ENCODE results near the gene SERINC1.
A peak's percentile ranks its signal among the peaks of the same experiment; 100 is the strongest.

The SERINC1 gene

GRCh38 chr6:122438975-122439374 is 32.6 kb downstream of the SERINC1 start:
- DNase-seq (ENCODE audit: low read depth in 4 of 4, low spot score in 1 of 4): no peak

DNA sequence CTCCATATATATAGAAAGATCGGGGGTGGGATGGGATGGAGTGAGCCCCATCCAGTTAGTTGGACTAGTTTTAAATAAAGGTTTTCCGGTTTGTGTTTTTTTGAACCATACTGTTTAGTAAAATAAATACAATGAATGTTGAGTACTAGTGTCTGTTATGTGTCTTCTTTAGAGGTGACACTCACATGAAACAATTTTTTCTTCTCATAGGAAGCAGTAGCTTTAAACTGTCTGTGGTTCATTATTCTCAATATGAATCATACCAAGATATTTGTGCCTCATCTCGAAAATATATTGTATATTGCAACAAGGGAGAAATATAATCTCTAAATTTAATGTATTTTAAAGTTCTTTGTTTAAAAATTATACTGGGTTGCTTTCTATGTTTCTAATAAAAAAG is 38.8 kb downstream of the SERINC1 start:
- DNase-seq (ENCODE audit: low read depth in 4 of 4, low spot score in 1 of 4): no peak

DNA sequence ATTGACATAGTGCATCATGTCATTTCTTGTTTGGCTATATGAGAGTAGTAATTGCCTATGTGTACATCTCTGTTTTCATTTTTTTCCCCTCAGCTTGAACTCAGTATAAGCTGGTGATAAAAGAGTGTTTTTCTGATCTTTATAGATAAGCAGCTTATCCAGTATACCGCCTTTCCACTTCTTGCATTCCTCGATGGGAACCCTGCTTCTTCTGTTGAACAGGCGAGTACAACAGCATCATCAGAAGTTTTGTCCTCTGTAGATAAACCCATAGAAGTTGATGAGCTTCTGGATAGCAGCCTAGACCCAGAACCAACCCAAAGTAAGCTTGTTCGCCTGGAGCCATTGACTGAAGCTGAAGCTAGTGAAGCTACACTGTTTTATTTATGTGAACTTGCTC is 39.8 kb downstream of the SERINC1 start:
- no peak for DNase-seq (ENCODE audit: low read depth in 4 of 4, low spot score in 1 of 4)

GRCh38 chr6:122429323-122429722 is 42.3 kb downstream of the SERINC1 start:
- DNase-seq (ENCODE audit: low read depth in 4 of 4, low spot score in 1 of 4): no peak

DNA sequence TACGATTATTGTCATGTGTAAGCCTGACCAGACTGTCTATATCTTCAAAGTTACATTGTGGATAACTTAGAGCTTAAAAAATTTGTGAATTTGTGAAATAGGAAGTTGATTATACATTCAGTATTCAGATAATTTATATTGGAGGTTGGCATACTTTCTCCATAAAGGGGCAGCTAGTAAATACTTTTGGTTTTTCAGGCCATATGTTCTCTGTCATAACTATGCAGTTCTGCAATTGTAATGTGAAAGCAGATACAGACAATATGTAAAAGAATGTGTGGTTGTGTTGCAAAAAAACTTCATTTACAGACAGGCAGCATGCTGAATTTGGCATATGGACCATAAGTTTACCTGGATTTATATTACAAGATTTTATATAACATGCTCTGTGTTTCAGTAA is 42.8 kb downstream of the SERINC1 start:
- DNase-seq (ENCODE audit: low read depth in 4 of 4, low spot score in 1 of 4): no peak

- no peak for DNase-seq (ENCODE audit: low read depth in 4 of 4, low spot score in 1 of 4)
Measured at GRCh38 chr6:122426597-122426996, 45.0 kb downstream of the SERINC1 start.

DNA sequence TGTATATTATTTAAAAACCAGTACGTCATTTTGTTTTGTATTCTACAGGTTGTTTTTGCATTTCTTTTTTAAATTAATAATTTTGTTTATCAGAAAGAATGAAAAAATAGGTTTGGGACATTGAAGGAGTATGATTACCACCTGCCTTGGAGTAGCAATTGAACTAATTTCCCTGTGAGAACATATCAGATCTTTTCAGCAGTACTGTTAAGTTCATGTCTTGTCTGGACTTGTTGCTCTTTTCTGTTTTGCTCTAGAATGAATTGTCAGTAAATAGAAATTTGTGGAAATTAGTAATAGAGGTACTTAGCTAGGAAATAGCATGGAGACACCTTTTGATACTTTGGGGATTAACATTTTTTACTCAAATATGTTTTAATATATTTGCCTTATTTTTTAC is 47.9 kb downstream of the SERINC1 start:
- no peak for DNase-seq (ENCODE audit: low read depth in 4 of 4, low spot score in 1 of 4)

- no peak for DNase-seq (ENCODE audit: low read depth in 4 of 4, low spot score in 1 of 4)
Measured at GRCh38 chr6:122422614-122423267, 48.9 kb downstream of the SERINC1 start.

GRCh38 chr6:122422003-122422402 is 49.6 kb downstream of the SERINC1 start:
- DNase-seq (ENCODE audit: low read depth in 4 of 4, low spot score in 1 of 4): no peak

- DNase-seq (ENCODE audit: low read depth in 4 of 4, low spot score in 1 of 4): no peak
Measured at GRCh38 chr6:122416825-122417224, 54.8 kb downstream of the SERINC1 start.

DNA sequence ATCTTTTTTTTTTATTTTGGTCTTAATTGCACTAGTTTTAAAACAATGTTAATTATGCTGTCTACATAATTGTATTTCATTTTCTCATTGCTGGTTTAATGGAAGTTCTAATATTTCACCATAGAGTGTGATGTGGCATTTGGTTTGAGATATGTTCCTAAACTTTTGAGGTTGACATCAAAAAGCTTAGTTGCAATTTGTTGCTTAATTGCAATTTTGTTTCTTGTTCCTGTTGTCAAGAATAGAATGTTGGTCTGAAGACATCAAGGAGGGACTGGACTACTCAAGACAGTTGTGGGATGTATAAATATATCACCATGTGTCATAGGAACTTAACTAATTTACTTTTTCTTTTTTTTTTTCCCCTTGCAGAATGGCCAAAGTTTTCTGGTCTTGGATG is 59.6 kb downstream of the SERINC1 start:
- DNase-seq (ENCODE audit: low read depth in 4 of 4, low spot score in 1 of 4): no peak

DNA sequence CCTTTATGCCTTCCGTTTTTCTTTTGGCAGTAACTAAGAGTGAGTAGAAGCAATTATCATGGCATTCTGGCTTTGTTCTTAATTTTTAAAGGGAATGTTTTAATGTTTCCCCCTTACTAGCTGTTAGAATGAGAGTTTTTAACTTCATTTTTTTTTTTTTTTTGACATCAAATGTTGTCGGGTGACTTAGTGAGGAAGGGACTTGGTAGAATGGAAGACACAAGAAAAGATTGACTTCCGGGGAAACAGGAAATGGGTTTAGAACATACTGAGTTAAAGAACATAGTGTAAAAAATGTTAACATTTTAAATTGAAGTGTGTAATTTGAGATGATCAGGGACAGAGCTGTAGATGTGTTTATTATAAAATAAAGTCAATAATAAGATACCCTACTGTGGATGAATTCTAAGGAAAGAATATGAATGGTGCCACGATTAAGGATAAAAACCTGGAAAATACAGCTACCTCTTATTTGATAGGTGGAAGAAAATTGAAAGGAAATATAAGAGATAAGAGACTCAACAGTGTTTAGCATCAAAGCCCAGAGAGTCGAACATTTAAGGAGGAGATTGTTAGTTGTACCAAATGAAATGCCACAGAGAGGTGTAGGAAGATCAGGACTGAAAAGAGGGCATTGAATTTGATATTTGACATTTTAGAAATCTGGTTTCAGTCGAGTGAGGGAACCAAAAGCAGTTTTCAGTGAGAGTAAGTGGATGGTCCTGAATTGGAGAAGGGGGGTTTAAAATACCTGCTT is 62.7 kb downstream of the SERINC1 start:
- no peak for DNase-seq (ENCODE audit: low read depth in 4 of 4, low spot score in 1 of 4)

DNA sequence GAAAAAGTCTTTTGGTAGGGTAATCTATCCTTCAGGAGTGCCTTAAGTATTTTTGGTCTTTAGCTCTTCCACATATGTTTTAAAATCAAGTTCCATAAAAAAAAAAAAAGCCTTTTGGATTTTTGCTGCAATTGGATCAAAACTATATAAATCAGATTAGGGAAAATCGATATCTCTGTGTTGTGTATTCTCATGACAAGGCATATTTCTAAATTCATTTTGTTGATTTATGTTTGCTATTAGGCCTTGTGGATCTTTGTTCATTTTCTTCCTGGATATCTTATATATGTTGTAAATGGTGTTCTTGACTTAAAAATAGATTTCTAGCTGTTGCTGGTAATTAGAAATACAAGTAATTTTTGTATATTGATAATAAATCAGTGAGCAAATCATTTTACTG is 63.4 kb downstream of the SERINC1 start:
- no peak for DNase-seq (ENCODE audit: low read depth in 4 of 4, low spot score in 1 of 4)

DNA sequence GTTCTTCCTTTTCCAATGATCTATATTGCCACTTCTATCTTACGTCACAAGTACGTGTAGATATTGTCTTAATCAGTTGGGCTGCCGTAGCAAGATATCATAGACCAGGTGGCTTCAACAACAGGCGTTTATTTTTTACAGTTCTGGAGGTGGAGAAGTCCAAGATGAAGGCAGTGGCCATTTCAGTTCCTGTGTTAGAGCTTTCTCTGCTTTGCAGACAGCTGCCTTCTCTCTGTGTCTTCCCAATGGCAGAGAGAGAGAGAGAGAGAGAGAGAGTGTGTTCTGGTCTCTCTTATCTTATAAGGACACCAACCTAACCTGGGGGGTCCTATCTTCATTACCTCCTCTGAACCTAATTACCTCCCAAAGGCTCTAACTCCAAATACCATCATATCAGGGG is 63.9 kb downstream of the SERINC1 start:
- DNase-seq (ENCODE audit: low read depth in 4 of 4, low spot score in 1 of 4): no peak

GRCh38 chr6:122406187-122406586 is 65.4 kb downstream of the SERINC1 start:
- no peak for DNase-seq (ENCODE audit: low read depth in 4 of 4, low spot score in 1 of 4)

- no peak for DNase-seq (ENCODE audit: low read depth in 4 of 4, low spot score in 1 of 4)
Measured at GRCh38 chr6:122405417-122405816, 66.2 kb downstream of the SERINC1 start.

DNA sequence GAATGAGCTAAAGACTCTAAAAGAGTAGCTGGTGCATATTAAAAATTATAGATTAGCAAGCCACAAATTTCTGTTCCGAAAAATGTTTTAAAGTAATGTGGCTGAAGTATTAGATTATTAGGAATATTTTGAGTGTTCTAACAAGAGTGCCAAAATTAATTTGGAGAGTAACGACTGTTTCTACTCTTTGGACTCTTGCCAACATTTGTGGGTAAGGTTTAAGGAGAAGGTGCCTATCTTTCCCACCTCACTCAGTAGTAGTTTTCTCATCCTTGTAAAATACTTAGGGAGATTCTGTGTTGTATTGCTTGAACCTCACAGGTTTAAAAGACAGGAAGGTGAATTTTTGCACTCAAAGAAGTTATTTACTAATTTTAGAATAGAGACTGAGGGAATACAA is 67.2 kb downstream of the SERINC1 start:
- DNase-seq (ENCODE audit: low read depth in 4 of 4, low spot score in 1 of 4): no peak

DNA sequence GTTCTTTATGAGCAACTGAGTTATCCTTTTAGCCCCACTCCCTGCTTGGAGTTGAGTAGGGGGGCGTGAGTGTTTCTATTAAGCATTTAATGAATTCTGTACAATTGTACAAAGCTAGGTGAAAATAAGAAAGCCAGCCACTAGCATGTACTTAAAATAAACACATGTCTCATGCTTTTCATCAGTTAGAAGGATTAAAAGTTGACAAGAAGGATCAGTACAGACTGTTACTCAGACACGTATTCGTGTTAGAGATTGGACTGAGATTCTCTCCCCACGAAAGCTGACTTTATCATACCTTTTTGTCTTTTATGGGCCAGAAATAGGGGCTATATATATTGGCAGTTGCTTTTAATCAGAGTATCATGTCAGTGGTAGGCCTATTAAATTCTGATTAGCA is 70.5 kb downstream of the SERINC1 start:
- DNase-seq (ENCODE audit: low read depth in 4 of 4, low spot score in 1 of 4): no peak

GRCh38 chr6:122400462-122401089 is 71.0 kb downstream of the SERINC1 start:
- DNase-seq (ENCODE audit: low read depth in 4 of 4, low spot score in 1 of 4): no peak

- no peak for DNase-seq (ENCODE audit: low read depth in 4 of 4, low spot score in 1 of 4)
Measured at GRCh38 chr6:122400121-122400450, 71.5 kb downstream of the SERINC1 start.

DNA sequence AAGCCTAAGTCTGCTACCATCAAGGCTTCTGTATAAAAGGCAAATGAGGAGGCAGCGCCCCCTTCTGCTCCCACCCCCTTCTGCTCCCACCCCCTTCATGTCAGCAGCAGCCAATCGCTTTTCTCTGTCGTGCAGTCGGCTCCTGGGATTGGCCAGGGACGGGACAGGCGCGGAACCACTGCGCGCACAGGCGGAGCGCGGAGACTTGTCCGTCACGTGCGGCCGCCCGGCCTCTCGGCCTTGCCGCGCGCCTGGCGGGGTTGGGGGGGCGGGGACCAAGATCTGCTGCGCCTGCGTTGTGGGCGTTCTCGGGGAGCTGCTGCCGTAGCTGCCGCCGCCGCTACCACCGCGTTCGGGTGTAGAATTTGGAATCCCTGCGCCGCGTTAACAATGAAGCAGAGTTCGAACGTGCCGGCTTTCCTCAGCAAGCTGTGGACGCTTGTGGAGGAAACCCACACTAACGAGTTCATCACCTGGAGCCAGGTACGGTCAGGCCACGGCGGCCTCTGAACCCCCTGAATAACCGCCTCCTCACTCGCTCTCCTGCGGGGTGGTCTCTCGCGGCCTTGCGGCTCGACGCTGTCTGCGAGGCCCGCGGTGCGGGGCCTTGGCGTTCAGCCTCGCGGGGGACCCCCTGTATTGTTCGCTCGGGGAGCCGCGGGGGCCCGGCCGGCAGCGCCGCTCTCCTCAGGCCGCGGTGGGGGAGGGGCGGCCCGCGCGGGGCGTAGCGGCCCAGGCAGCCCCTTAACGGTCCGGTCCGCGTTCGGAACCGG is 72.1 kb downstream of the SERINC1 start, which contains the start of gene HSF2:
TSS of gene HSF2 (plus strand) at position 305 of the 773 bp plus-strand sequence. CDS start at position 391, 86 bp downstream.
- peak; percentile 64 to 91 (median 86) for DNase-seq (ENCODE audit: low read depth in 4 of 4, low spot score in 1 of 4)

DNA sequence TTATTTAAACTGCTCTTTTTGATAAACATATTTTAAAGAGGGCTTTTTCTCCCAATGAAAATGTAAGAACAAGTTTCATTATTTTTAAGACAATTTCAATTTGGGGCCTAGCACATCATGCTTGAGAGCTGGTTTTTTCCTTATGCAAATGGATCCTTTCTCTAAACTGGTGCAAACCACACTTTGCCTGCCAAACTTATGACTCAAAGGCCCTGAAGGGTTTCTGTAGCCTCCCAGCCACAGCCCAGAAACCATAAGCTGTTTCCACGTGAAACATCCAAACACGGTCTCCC is 72.6 kb downstream of the SERINC1 start:
- no peak for DNase-seq (ENCODE audit: low read depth in 4 of 4, low spot score in 1 of 4)

All from stimulated activated CD4-positive, alpha-beta T cell treated with anti-CD3 and anti-CD28 coated beads, Interleukin-1b, Interleukin-23, amount 100 ng/mL, for 24 hours (primary cell).